SIG-M5 (cell line): ENCODE data around the gene HACL1.
"Not testable (repeated sequence)": the region's sequence is repeated elsewhere in the genome, so short reads cannot be mapped to it uniquely, and the experiment has no call there.

Source experiments
- DNase-seq: peaks from one replicate; lab custom pipeline; 2025; lab: John Stamatoyannopoulos, UW

HACL1 gene

DNA sequence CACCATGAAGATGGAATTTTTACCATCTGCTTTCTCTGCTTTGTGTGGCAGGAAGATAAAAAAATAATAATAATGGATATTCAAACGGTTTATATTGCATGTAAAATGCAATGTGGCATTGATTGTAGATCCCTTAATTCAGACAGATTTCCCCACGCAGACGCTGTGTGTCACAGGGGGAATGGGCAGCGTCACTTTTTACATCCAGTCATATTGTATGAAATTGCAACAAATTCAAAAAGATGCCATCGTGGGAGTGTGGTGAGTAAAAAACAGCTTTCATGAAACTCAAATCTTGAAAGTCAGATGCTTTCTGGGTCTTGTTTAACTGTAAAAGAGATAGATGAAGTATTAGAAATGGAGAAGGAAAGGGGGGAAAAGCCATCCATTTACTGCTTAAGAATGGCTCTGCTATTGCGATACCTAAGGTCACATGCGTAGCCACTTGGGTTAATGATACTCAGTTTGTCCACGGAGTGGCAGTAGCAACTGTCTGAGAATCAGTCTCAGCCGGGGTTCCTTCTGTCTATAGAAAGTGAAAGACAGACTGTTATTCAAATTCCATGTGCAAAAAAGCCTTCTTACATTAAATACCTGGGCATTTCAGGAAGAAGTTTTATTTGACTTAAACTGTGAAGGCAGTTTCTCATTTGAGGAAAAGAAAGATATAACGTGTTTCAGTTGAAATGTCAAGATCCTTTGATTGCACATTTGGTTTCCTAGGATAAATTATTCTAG, 28.7 kb upstream of the HACL1 start:
- DNase-seq: peak; percentile 22

DNA sequence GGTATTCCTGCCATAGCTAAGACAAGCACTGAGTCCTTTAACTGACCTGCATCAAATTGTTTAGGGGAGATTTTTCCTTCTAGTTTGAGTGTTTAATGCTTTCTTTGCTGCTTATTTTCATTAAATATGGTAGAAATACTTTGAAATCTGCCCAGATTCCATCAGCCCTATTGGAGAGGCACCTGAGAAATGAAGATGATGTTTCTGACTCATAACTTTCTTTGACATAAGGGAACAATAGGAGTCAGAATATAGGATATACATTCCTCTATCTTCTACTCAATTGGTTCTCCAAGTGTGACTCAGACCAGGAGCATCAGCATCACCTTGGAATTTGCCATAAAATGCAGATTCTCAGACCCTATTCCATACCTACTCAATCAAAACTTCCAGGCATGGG, 27.6 kb upstream of the HACL1 start:
- no peak for DNase-seq

DNA sequence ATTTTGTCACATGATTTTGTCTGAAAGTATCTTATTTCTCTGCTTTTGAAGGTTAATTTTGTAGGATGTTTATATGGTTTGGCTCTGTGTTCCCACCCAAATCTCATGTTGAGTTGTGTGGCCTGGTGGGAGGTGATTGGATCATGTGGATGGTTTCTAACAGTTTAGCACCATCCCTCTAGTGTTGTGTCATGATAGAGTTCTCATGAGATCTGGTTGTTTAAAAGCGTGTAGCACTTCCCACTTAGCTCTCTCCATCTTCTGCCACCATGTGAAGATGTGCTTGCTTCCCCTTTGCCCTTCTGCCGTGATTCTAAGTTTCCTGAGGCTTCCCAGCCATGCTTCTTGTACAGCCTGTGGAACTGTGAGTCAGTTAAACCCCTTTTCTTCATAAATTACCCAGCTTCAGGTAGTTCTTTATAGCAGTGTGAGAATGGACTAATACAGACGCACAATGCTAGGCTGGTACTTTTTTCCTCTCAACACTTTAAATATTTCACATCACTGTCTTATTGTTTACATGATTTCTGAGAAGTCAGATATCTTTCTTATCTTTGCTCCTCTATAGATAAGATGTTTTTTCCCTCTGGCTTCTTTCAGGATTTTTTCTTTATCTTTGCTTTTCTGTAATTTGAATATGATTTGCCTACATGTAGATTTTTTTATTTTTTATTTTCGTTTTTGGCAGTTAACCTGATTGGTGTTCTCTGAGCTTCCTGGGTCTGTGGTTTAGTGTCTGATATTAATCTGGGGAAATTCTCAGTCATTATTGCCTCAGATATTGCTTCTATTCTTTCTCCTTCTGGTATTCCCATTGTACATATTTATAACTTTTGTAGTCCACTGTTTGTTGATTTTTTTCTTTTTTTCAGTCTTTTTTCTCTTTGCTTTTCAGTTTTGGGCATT, 22.4 kb upstream of the HACL1 start:
- no peak for DNase-seq

DNA sequence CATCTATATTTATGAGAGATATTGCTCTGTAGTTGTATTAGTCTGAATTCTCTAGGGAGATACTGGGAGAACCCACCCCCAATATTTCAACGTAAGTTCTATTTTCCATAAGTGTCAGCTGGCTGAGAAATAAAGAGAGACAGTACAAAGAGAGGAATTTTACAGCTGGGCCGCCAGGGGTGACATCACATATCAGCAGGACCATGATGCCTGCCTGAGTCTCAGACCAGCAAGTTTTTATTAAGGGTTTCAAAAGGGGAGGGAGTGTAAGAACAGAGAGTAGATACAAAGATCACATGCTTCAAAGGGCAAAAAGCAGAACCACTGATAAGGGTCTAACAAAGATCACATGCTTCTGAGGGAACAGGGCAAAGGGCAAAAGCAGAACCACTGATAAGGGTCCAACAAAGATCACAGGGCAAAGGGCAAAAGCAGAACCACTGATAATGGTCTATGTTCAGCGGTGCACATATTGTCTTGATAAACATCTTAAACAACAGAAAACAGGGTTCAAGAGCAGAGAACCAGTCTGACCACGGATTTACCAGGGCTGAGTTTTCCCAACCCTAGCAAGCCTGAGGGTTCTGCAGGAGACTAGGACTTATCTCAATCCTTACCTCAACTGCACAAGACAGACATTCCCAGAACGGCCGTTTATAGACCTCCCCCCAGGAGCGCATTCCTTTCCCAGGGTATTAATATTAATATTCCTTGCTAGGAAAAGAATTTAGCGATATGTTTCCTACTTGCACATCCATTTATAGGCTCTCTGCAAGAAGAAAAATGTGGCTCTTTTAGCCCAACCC, 18.5 kb upstream of the HACL1 start:
- not testable (repeated sequence) for DNase-seq

DNA sequence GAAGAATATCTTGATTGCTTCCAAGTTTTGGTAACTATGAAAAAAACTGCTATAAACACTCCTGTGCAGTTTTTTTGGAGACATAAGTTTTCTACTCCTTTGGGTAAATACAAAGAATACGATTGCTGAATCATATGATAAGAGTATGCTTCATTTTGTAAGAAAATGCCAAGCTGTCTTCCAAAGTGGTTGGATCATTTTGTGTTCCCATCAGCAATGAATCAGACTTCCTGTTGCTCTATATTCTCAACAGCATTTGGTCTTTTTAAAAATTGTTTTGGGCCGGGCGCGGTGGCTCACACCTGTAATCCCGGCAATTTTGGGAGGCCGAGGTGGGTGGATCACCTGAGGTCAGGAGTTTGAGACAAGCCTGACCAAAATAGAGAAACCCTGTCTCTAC, 14.7 kb upstream of the HACL1 start:
- no peak for DNase-seq

DNA sequence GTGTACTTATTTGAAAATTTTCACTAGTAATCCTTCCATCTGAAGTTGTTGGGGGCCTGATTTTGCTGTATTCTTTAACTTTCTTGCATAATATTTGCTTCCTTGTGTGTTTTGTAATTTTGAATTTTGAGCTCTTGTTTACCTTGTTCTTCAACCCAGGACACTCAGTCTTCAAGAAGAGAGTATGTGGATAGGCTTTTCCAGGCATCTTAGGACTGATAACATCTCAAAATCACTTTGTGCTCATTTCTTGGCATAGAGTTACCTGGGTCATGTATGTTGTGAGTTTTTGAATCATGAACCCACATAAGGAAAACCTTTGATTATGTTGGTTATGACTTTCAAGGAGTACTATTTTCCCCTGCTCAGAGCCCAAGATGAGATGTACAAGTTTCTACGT, 13.6 kb upstream of the HACL1 start:
- no peak for DNase-seq

DNA sequence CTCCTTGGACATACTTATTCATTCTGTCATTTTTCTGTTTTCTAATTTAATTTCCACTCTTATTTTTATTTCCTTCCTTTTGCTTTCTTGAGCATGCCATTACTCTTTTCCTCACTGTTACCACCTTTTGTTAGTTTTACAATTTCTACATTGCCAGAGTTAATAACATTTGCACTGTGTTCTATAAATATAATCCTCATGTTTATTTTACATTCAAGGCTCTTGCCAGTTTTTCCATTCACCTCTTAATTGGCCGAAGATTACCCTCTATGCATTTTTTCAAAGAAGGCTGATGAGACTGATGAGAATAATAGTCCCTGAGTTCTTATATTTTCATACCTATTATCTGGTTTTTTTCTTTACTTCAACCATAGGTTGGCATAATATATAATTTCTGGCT, 10.6 kb upstream of the HACL1 start:
- no peak for DNase-seq

DNA sequence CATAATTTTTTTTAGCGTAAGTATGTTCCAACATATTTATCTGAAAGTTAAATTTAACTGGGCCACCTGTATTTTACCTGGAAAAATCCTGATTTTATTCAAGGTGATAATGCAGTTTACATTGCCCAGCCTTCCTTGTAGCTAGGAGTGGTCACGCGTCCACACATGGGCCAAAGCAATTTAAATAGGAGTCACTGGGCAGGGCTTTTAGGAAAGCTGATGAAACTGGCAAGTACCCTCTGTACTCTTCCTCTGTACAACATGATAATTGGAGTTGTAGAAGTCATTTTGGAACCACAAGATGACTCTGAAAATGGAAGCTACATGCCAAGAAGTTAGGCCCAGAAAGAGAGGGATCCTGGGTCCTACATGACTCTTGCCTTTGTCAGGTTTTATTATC, 9.6 kb upstream of the HACL1 start:
- no peak for DNase-seq

DNA sequence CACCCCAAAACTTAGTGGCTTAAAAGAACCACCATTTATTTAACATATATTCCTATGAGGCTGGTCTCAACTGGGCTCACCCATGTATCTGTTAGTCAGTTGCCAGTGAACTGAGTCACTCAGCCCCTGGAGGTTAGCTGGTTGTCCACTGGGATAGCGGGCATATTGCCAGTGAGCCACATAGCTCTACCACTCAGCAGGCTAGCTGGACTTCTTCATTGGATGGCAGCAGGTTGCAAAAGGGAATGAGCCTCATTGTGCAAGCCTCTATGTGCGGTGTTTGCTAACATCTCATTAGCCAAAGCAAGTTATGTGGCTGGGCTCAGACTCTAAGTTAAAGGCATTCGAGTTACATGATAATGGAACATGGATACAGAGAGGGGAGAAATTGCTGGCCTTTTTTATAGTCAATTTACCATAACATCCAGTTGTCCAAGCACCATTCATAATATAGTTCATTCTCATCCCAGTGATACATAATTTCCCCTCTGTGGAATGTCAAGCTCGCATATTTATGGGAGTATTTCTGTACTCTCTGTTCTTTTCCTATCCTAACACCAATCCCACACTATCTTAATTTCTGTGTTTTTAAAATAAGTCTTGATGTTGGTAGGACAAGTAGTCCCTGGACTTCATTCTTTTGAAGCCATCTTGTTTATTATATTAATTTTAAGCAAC, 8.9 kb upstream of the HACL1 start:
- DNase-seq: no peak

DNA sequence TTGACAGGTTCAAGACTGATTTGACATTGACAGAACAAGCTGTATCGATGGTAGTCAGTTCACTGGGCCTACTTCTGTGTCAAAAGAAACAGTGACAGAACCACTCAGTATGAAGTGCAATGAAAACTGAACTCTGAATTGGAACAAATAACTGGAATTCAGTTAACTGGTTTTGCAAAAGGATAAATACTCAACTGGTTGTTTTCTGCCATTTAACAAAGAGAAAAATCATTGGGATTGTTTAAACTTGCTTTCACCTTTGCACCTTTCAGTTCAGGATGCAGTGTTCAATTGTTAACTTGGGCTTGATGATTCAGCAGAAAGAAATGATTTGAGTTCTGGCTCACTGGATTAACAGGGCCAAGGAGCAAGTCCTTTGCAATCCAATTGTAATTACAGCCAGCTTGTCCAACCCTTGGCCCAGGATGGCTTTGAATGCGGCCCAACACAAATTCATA, 5.1 kb upstream of the HACL1 start:
- no peak for DNase-seq

DNA sequence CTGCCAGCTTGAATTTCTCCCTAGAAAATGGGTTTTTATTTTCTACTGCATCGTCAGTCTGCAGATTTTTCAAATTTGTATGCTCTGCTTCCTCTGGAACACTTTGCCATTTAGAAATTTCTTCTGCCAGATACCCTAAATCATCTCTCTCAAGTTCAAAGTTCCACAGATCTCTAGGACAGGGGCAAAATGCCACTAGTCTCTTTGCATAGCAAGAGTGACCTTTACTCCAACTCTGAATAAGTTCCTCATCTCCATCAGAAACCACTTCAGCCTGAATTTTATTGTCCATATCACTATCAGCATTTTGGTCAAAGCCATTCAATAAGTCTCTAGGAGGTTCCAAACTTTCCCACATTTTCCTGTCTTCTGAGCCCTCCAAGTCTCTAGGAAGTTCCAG, 3.2 kb upstream of the HACL1 start:
- DNase-seq: not testable (repeated sequence)

DNA sequence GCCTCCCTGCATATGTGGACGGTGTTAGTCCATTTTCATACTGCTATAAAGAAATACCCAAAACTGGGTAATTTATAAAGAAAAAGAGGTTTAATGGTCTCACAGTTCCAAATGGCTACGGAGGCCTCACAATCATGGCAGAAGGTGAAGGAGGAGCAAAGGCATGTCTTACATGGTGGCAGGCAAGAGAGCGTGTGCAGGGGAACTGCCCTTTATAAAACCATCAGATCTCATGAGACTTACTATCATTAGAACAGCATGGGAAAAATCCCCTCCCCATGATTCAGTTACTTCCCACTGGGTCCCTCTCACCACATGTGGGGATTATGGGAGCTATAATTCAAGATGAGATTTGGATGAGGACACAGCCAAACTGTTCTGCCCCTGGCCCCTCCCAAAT, 1.4 kb upstream of the HACL1 start:
- DNase-seq: not testable (repeated sequence)

DNA sequence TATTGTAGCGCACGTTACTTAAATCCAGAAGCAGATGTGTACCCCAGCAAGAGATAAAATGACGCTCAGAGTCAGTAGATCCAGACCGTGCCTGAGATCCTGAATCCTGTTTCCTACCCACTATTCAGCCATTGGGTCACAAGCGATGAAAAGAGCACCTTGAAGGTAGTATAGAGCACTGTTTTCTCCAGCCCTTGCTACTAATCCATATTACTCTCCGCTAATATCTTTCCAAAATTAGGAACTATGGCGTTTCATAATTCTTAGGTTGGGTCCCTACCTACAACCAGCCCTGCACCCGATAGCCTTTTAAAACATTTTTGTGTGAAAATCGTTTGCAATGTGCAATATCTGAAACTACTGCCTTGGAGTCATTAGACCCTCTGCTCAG, 772 bp upstream of the HACL1 start:
- no peak for DNase-seq

DNA sequence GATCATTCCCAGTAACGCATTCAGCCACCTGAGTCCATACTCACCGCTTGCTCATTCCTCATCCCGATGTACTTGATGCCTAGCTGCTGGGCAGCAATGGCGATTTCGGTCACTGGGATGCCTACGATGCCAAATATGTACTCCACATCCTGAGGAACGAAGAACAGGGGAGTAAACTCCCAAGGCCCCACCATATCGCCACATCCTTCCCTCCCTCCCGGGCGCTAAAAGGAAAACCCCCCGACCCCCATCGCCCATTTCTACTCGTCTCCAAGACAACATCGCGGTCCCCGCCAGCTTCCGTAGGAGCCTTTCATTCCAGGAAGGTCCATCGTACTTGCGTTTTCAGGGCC, 347 bp downstream of the HACL1 start:
- DNase-seq: no peak

DNA sequence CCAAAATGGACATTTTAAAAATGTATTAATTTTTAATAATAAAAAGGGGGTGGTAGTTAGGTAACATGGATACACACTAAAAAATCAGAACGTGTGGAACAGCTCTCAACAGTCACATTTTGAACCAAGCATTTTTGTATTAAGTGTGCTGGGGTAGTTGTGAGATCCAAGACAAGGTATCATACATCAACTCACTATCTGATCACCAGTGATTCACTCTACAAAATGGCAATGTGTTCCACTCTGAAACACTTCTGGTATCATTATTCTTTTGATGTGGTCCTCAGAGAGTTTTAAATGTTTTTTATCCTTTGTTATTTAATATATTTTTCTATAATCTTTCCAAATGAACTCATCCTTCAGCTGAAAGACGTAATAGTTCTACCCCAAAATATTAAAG, 5.4 kb downstream of the HACL1 start:
- DNase-seq: no peak

DNA sequence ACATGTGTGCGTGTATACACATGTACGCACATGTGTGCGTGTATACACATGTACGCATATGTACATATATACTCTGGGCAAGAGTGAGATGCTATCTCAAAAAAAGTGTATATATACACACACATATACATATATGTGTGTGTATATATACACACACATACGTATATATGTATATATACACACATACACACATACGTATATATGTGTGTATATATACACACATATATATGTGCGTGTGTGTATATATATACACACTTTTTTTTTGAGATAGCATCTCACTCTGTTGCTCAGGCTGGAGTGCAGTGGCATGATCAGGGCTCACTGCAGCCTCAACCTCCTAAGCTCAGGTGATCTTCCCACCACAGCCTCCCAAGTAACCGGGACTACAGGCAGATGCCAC, 8.4 kb downstream of the HACL1 start:
- DNase-seq: no peak

DNA sequence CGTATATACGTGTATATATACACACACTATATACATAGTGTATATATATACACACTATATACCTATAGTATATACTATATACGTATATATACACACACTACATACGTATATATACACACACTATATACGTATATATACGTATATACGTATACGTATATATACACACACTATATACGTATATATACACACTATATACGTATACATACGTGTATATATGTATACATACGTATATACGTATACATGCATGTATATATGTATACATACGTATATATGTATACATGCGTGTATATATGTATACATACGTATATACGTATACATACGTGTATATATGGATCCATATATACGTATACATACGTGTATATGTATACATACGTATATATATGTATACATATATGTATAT, 9.4 kb downstream of the HACL1 start:
- DNase-seq: no peak

DNA sequence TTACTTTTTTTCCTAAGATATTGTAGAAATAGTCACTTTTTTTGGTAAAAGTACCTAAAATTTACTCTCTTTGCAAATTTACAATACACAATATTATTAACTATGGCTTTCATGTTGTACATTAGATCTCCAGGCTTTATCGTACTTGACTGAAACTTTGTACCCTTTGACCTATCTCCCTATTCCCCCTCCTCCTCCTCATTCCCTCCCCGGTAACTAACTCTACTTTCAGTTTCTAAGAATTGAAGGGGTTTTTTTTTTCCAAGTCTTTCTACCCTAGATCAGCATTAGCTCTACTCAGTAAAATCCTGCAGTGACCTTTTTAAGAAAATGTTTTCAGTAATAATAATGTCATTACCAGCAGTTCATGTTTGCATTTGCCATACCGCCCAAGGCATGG, 10.1 kb downstream of the HACL1 start:
- no peak for DNase-seq

DNA sequence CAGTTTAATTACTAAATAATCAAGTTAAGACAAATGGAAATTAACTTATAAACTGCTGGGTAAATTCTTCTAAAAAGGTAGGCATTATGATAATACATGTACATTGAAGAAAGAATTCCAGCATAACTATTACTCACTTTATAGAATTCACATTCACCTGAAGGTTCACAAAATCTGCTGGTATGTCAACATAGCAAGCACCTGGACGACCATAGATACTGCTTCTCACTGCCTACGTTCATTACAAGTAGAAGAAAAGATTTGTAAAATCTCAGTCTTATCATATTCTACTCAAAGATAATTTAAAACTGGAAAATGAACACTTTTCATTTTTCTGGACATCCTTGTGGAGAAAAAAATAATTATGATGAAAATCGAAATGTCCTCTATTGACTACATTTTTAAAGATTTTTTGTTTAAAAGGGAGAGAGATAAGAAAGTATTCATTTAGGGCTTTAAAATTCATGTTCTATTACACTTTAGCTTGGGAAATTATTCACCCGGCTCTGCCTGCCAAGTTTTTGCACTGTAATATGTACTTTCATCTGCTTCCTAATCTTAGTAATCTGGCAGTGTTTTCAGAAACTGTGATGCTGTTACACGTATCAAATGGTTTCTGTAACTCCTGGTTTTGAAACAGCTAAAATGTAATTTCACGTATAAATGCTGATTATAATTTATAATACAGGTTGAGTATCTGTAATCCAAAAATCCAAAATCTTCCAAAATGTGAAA, 16.1 kb downstream of the HACL1 start:
- no peak for DNase-seq

DNA sequence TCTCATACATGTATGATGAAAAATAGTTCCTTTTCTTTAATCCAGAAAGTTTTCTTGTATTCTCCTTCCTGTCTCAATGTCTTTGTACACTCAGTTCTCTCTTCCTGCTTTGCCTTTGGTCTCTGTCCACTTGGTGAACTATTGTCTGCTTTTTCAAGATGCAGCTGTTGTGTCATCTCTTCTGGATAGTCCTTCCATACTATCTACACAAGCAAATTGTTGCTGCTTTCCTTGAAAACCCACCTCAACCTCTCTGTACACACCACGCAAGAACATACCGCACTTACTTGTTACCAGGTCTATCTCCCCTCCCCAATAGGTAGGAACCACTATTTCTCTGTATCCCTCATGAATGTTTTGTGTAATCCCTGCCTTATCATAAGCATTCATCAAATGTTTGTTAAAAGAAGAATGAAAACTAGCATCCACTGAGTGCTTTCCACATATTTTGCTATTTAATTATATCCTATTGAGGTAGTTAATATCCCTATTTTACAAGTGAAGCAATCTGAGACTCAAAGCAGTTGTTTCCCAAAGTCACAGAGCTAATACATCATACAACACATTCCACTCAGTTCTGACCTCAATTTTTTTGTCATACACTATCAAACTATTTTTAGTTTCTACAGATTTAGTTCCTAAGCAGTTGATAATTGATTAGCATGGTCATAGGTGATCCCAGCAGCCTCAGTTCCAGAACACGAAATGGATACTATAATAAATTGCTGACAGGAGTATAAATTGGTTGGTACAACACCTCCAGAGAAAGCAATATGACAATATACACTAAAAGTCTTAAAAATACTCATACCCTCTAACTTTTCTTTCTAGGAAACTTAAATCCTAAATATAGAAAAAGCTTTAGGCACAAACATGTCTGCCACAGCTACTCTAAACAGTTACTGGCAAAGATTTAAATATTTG, 19.6 kb downstream of the HACL1 start:
- DNase-seq: no peak
